ENCODE results near the gene PRPF40B.

Gene PRPF40B
- total RNA-seq, result 4.7 to 16.2 (median 11.4) reads per million in 9 experiments

DNA sequence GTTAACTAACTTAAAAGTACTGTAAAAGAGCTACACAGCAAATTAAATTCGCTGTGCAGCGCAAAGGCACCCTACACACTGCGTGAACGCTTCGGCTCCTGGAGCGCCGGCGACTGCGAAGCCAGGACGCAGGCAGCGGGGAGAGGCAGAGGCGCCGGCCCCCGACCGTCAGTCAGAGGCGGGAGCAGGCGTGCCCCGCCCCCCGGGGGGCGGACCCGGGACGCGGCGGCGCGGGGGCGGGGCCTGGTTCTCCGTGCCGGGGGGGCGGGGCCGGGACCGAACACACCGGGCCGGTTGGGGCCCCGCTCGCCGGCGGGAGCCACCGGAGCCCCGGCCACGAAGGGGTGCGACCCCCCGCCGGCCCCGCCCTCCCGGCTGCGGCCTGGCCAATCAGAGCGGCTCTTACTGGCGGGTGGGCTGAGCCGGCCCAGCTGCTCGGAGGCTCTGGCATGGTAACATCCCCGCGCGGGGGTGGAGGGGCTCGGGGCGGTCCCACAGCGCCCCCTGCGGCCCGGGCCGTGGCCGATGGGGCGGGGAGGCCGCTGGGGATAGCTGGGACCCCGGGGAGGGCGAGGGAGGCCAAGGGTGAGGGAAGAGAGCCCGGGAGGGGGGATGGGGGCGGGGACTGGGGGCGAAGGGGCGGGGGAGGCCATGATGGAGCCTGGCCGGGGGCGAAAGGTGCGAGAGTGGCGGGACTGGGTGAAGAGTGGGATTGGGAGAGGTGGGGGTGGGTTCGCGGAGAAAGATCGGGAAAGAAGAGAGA is at the start of gene PRPF40B:
Gene PRPF40B, plus strand, starts transcription at position 420 of the 763 bp plus-strand sequence. Its CDS starts 30 bp downstream, at position 450.
- Mint-ChIP-seq H3K27me3 (peaks cover 6% of the 10 kb centered on the region in 2 donors), H3K36me3 (ENCODE audit: insufficient read depth) (peaks cover 11% of the 10 kb centered on the region), H3K27ac (peak within 1 kb of the TSS; percentile 54 to 85), H3K4me3 (peak within 1 kb of the TSS; percentile 83 to 86), H3K4me1 (ENCODE audit: low read depth in 2 of 2) (peaks cover 12 to 24% of the 10 kb centered on the region in 2 donors), H3K9me3 (no peaks in the 10 kb centered on the region)
- DNase-seq (peak; percentile 78 to 83 (median 79)), ATAC-seq (replicated peaks) (peak; percentile 80)

GRCh38 chr12:49577589-49578315 is 45.6 kb upstream of the PRPF40B start:
- Mint-ChIP-seq H3K9me3 (no peaks in the 10 kb centered on the region), H3K4me3 (no peak overlapping the region), H3K27ac (no peak overlapping the region), H3K4me1 (ENCODE audit: low read depth in 2 of 2) (peaks cover 8 to 14% of the 10 kb centered on the region in 2 donors), H3K27me3 (no peaks in the 10 kb centered on the region), H3K36me3 (ENCODE audit: insufficient read depth) (peaks cover 6% of the 10 kb centered on the region)
- ATAC-seq (replicated peaks), result no peak
- DNase-seq, result no peak

- H3K4me3 Mint-ChIP-seq, result no peak overlapping the region
- H3K27me3 Mint-ChIP-seq, result no peaks in the 10 kb centered on the region
- H3K27ac Mint-ChIP-seq, result peak overlapping the region in 1 of 2 donors; percentile 20
- no peaks in the 10 kb centered on the region for H3K9me3 Mint-ChIP-seq
- no peak for ATAC-seq (replicated peaks)
- H3K4me1 Mint-ChIP-seq (ENCODE audit: low read depth in 2 of 2), result peaks cover 8 to 14% of the 10 kb centered on the region in 2 donors
- peaks cover 4% of the 10 kb centered on the region for H3K36me3 Mint-ChIP-seq (ENCODE audit: insufficient read depth)
- DNase-seq, result no peak
Measured at GRCh38 chr12:49578471-49579112, 44.8 kb upstream of the PRPF40B start.

GRCh38 chr12:49580572-49581535 is 42.5 kb upstream of the PRPF40B start:
- DNase-seq, result peak; percentile 44 to 53 (median 45)
- H3K36me3 Mint-ChIP-seq (ENCODE audit: insufficient read depth), result peaks cover 2% of the 10 kb centered on the region

DNA sequence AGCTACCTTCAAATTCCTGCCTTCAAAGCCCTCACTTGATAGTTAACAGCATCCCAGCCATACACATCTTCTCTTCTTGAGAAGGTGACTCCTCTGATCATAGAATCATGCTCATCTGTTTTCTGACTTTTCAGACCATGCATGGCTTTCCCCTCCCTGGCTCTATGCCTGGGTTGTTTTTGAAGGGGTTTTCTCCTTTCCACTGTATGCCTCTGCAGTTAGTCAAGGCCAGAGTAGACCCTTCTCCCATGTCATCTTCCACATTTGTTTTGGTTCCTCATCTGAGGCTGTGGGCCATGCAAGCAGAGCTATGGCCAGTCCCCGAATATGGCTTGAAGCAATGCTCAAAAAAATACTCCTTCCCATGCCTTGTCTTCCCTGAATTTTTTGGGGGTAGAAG is 41.2 kb upstream of the PRPF40B start:
- DNase-seq (no peak), ATAC-seq (replicated peaks) (no peak)
- H3K36me3 Mint-ChIP-seq (ENCODE audit: insufficient read depth), result peaks cover 2% of the 10 kb centered on the region
- H3K4me3 Mint-ChIP-seq, result no peak overlapping the region
- H3K9me3 Mint-ChIP-seq, result no peaks in the 10 kb centered on the region
- no peaks in the 10 kb centered on the region for H3K27me3 Mint-ChIP-seq
- H3K4me1 Mint-ChIP-seq (ENCODE audit: low read depth in 2 of 2), result peaks cover 7 to 8% of the 10 kb centered on the region in 2 donors
- no peak overlapping the region for H3K27ac Mint-ChIP-seq

More at GRCh38 chr12:49580572-49581535, 42.5 kb upstream of the PRPF40B start:
- Mint-ChIP-seq H3K4me1 (ENCODE audit: low read depth in 2 of 2) (peaks cover 8 to 14% of the 10 kb centered on the region in 2 donors), H3K9me3 (no peaks in the 10 kb centered on the region), H3K4me3 (no peak overlapping the region), H3K27me3 (no peaks in the 10 kb centered on the region), H3K27ac (no peak overlapping the region)
- ATAC-seq (replicated peaks), result peak; percentile 69

DNA sequence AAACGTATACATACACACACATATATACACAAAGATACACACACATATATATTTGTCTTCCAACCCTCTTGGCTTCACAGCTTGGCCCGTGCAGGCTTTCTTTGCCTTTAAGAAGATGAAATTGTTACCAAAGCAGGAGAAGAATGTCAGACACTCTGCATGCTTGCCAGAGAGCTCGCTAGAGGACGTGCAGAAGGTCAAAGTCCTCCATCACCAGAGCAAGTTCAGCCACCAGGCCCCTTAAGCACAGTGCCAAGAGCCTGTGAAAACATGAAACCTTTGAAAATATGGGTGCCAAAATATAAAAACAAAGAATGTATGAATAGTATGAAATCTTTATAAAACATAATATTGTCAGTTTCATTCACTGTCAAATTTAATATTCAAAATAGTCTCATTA is 40.5 kb upstream of the PRPF40B start:
- no peaks in the 10 kb centered on the region for H3K27me3 Mint-ChIP-seq
- H3K9me3 Mint-ChIP-seq, result no peaks in the 10 kb centered on the region
- DNase-seq (no peak), ATAC-seq (replicated peaks) (no peak)
- peaks cover 2% of the 10 kb centered on the region for H3K36me3 Mint-ChIP-seq (ENCODE audit: insufficient read depth)
- H3K4me1 Mint-ChIP-seq (ENCODE audit: low read depth in 2 of 2), result peaks cover 6 to 7% of the 10 kb centered on the region in 2 donors
- H3K27ac Mint-ChIP-seq, result no peak overlapping the region
- no peak overlapping the region for H3K4me3 Mint-ChIP-seq

- Mint-ChIP-seq H3K36me3 (ENCODE audit: insufficient read depth) (peaks cover 2% of the 10 kb centered on the region), H3K27me3 (no peaks in the 10 kb centered on the region), H3K27ac (no peak overlapping the region), H3K4me3 (no peak overlapping the region), H3K4me1 (ENCODE audit: low read depth in 2 of 2) (peaks cover 4 to 7% of the 10 kb centered on the region in 2 donors), H3K9me3 (no peaks in the 10 kb centered on the region)
- ATAC-seq (replicated peaks) (no peak), DNase-seq (no peak)
Measured at GRCh38 chr12:49583366-49584094, 39.8 kb upstream of the PRPF40B start.

- H3K9me3 Mint-ChIP-seq, result no peaks in the 10 kb centered on the region
- no peak overlapping the region for H3K4me3 Mint-ChIP-seq
- H3K36me3 Mint-ChIP-seq (ENCODE audit: insufficient read depth), result peaks cover 2% of the 10 kb centered on the region
- H3K27me3 Mint-ChIP-seq, result no peaks in the 10 kb centered on the region
- no peak for DNase-seq
- H3K27ac Mint-ChIP-seq, result no peak overlapping the region
- peaks cover 4 to 7% of the 10 kb centered on the region in 2 donors for H3K4me1 Mint-ChIP-seq (ENCODE audit: low read depth in 2 of 2)
- no peak for ATAC-seq (replicated peaks)
Measured at GRCh38 chr12:49584591-49584990, 38.8 kb upstream of the PRPF40B start.

GRCh38 chr12:49585477-49586459 is 37.6 kb upstream of the PRPF40B start:
- no peak for DNase-seq
- no peak for ATAC-seq (replicated peaks)
- H3K27ac Mint-ChIP-seq, result no peak overlapping the region
- no peak overlapping the region for H3K4me3 Mint-ChIP-seq
- H3K36me3 Mint-ChIP-seq (ENCODE audit: insufficient read depth), result peaks cover 2% of the 10 kb centered on the region
- peaks cover 0 to 3% of the 10 kb centered on the region in 2 donors for H3K4me1 Mint-ChIP-seq (ENCODE audit: low read depth in 2 of 2)
- no peaks in the 10 kb centered on the region for H3K27me3 Mint-ChIP-seq
- H3K9me3 Mint-ChIP-seq, result no peaks in the 10 kb centered on the region

DNA sequence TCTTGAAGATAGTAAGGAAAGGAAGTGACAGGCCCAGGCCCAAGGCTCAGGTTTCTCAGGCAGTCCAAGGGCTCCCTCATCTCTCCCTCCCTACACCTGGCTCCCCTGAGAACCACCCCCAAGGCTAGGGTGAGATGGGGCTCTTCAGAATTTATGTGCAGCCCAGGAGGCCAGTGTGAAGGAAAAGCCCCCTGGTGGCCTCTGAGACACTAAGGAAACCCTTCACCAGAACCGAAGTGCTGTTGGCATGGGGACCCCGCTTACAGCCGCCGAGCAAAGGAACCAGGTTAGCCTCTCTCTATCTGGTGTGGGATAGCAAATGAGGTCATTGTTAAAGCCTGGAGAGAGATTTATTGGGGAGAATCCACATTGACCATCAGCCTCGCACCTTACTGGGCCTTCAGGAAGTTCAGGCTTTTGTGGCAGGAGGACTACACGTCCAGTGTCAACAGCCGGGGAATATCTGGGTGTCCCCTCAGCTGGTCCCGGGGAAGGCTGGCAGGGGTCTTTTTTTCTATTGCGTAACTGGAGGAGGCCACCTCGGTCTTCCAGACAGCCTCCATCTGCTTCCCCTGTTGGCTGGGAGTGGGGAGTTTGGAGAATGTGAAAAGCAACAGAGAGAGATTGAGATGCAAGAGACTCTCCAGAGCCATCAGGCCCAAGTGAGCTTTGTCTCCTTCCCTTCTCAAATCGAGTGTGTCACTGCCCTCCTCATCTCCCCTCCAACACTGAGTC is 36.0 kb upstream of the PRPF40B start:
- DNase-seq (no peak), ATAC-seq (replicated peaks) (no peak)
- no peaks in the 10 kb centered on the region for H3K4me1 Mint-ChIP-seq (ENCODE audit: low read depth in 2 of 2)
- H3K4me3 Mint-ChIP-seq, result no peak overlapping the region
- H3K36me3 Mint-ChIP-seq (ENCODE audit: insufficient read depth), result peaks cover 2% of the 10 kb centered on the region
- H3K27me3 Mint-ChIP-seq, result no peaks in the 10 kb centered on the region
- no peak overlapping the region for H3K27ac Mint-ChIP-seq
- no peaks in the 10 kb centered on the region for H3K9me3 Mint-ChIP-seq

GRCh38 chr12:49588281-49588680 is 35.1 kb upstream of the PRPF40B start:
- ATAC-seq (replicated peaks) (no peak), DNase-seq (no peak)
- no peaks in the 10 kb centered on the region for H3K27me3 Mint-ChIP-seq
- no peak overlapping the region for H3K4me3 Mint-ChIP-seq
- peaks cover 2% of the 10 kb centered on the region for H3K36me3 Mint-ChIP-seq (ENCODE audit: insufficient read depth)
- no peaks in the 10 kb centered on the region for H3K4me1 Mint-ChIP-seq (ENCODE audit: low read depth in 2 of 2)
- H3K9me3 Mint-ChIP-seq, result no peaks in the 10 kb centered on the region
- no peak overlapping the region for H3K27ac Mint-ChIP-seq

Data from effector memory CD8-positive, alpha-beta T cell (primary cell).